Left renal cortex interstitium (tissue), 4 donors: Measurements from ENCODE around the gene TMPRSS7. TPM values are rescaled to one million over a fixed set of nuclear protein-coding genes. Genes with fewer than 3 reads are reported as not detected.

Source experiments
- DNase-seq, 4 donors: peaks; one replicate each; pipeline ENCODE4 v3.0.0-alpha.2; 2013; ENCODE audit warnings: low read depth in 4 of 4, low spot score in 2 of 4, missing footprints in 1 of 4
- polyA plus RNA-seq, 4 donors: library from polyadenylated mRNA; unstranded; fragments of 120-200 nt; gene quantifications; one replicate each; pipeline ENCODE4 v1.2.1, GENCODE V29; 2013; ENCODE audit not compliant: insufficient read length in 4 of 4

Gene TMPRSS7
- polyA plus RNA-seq, 4 donors, result 0.06 to 0.07 TPM; not detected in 2

- no peak for DNase-seq
These were observed 58.1 kb downstream of the TMPRSS7 start for GRCh38 chr3:112092496-112093179.

DNA sequence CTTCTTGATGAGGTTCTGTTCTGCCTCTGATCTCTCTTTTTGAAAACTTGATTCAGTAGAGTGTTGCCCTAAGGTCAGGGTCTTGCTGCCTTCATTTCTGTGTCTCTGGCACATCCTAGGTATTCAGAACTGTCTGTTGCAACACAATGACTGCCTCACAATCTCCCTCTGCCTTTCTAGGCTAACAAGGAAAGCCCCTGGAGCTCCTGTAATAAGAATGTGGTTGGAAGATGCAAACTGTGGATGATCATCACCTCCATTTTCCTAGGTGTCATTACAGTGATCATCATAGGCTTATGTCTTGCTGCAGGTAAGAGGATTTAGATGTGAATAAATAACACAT, 58.6 kb downstream of the TMPRSS7 start:
- DNase-seq, result no peak

GRCh38 chr3:112095731-112096130, 61.2 kb downstream of the TMPRSS7 start:
- DNase-seq, result no peak

- DNase-seq, result no peak
These were observed 61.6 kb downstream of the TMPRSS7 start for GRCh38 chr3:112096176-112096575.

DNA sequence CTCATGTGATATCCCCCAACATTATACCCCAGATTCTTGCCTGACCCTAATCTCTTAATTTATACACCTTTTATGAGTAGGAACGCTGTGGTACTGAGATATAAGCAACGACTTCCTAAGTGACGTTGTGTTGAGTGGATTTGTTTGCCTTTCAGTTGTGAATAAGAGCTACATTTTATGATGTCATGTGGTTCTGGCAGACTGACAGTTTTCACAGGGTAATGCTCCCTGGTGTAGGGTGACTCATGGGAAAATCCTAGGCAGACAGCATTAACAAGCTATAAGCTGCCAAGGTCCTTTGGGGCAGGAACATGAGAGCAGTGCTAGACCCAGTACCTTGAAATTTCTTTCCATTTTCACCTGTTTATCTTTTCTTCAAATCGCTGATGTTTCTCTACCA, 62.8 kb downstream of the TMPRSS7 start:
- no peak for DNase-seq

- no peak for DNase-seq
These were observed 67.4 kb downstream of the TMPRSS7 start for GRCh38 chr3:112101916-112102315.

- DNase-seq, result no peak
These were observed 70.2 kb downstream of the TMPRSS7 start for GRCh38 chr3:112104774-112105173.

DNA sequence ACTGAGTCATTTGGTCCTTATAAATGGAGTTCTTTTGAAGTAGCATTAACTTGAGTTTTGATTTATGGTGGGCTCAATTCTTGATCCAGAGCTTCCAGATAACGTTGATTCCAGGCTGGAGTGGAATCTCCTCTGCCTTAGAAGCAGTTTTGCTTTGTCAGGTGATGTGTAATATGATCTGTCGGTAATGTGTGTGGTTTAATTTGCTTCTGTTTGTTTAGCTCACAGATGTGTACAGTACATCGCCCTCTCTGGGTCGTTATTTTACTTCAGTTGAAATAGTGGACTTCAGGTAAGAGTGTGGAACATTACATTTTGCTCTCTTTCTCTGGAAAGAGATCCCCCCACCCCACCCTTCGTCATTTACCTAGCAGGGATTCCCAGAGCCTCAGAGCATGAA, 74.8 kb downstream of the TMPRSS7 start:
- DNase-seq, result no peak

- no peak for DNase-seq
These were observed 77.4 kb downstream of the TMPRSS7 start for GRCh38 chr3:112111785-112112402.

DNA sequence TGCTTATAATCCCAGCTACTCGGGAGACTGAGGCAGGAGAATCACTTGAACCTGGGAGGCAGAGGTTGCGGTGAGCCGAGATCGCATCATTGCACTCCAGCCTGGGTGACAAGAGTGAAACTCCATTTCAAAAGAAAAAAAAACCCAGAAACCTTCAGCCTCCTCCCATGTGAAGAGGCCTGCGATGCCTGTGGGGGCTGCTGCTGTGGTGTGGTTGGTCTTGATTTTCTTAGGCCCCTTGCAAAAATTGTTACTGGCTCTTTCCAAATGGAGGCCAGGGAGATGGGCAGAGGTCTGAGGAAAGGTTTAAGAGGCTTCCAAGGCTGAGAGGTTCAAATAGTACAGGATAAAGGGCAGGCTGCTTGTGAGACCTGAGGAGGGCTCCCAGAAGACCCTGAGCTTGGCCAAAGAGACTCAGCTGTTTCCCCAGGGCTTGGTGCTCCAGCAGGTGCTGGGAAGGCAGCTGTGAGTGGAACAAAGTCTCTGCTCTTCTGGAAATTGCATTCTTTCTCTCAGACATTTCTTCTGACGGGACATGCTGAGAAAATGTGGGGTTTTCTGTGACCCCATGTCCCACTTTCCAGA, 80.1 kb downstream of the TMPRSS7 start:
- DNase-seq, result no peak

GRCh38 chr3:112115161-112115739, 80.7 kb downstream of the TMPRSS7 start:
- DNase-seq, result no peak

- DNase-seq, result no peak
These were observed 81.4 kb downstream of the TMPRSS7 start for GRCh38 chr3:112115806-112116383.

GRCh38 chr3:112116748-112117186, 82.2 kb downstream of the TMPRSS7 start:
- no peak for DNase-seq

- DNase-seq, result no peak
These were observed 82.9 kb downstream of the TMPRSS7 start for GRCh38 chr3:112117415-112117814.

- DNase-seq, result no peak
These were observed 83.5 kb downstream of the TMPRSS7 start for GRCh38 chr3:112117841-112118571.

GRCh38 chr3:112119962-112120836, 85.7 kb downstream of the TMPRSS7 start:
- no peak for DNase-seq

DNA sequence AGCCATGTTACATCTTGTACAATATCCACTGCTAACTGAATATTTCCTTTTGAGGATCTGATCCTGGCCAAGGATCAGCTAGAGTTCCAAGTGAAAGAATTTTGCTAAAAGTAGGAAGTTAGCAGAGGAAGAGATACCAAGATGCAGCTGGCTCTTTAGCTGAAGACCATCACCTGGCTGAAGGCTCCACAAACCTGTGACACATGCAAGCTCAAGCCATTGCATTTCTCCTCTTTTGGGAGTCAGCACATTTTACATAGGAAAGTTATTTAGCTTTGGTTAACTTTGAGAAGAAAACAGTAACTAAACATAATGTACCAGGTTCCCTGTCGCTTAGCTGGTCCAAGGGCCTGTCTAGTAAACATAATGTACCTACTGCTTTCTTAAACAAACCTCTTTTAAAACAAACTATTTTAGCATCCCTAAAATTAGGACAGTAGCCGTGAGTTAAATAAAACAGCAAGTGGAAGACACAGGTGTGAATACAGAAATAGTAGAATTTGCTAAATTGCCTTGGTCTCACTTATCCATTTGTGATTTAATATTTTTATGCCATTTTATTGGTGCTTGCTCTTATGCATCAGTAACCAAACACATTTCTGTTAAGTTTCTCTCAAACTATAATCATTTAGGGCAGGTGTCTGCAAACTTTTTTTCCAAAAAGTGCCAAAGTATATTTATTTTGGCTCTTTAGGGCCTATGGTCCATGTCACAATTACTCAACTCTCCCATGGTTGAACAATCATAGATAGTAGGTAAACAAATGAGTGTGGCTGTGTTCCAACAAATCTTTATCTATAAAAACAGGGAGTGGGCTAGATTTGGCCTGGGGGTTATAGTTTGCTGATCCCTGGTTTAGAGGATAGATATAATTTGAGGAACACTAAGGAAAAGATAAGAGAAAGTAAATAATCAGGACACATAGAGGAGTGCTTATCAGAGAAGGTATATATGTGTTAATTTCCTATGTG, 87.3 kb downstream of the TMPRSS7 start:
- DNase-seq, result no peak

- no peak for DNase-seq
These were observed 88.3 kb downstream of the TMPRSS7 start for GRCh38 chr3:112122870-112123269.

GRCh38 chr3:112123548-112123947, 89.0 kb downstream of the TMPRSS7 start:
- no peak for DNase-seq
